Gastroesophageal sphincter (tissue), 3 donors: ENCODE measurements around the gene CPXM2.

ENCODE experiments used
- CTCF ChIP-seq, 4 experiments: fragments of 200-600 bp in 2 of 4; fragments of 450-650 bp in 2 of 4; sonication (generic) in 1 of 4; IDR thresholded peaks; one replicate each; pipeline ENCODE4 v1.5.1; 2017 to 2019; ENCODE audit warnings: antibody characterized with exemption in 4 of 4, mild to moderate bottlenecking in 2 of 4, moderate library complexity in 2 of 4
- POLR2AphosphoS5 ChIP-seq: sonication (generic); formaldehyde crosslinking; IDR thresholded peaks from one replicate; pipeline ENCODE4 v1.6.1; 2017; ENCODE audit warnings: antibody characterized with exemption

DNA sequence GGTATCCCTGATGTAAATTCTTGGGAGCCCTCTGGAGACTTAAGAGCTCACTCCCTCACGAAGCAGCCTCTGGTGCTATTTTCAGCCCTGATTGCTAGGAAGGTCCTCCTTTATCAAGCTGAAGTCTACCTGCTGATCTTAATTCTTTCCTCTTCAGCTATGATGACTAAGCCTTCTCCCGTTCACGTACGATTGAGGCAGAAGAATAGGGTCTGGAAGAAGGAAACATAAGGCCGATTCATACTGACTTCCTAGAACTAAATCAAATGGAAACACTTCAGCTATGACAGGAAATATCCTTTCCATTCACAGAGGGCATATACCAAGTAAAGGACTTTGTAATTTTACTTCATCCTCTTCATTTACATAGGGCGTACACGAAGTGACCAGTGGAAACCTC is 107.0 kb downstream of the CPXM2 start:
- TF ChIP-seq CTCF (IDR thresholded peaks at IDR 0.05) (no peak), POLR2AphosphoS5 (no peak)
